HepG2 (cell line): ENCODE results near the gene NISCH.

Source experiments
- CEBPZ ChIP-seq: IDR thresholded peaks from 2 replicates; pipeline ENCODE4 v1.6.1; 2012; ENCODE audit warnings: low read length, improper control_type of control experiment
- CHD4 ChIP-seq: fragments of 200-600 bp; sonication (generic); IDR thresholded peaks from 2 replicates; pipeline ENCODE4 v1.7.0; 2017; ENCODE audit warnings: mild to moderate bottlenecking, low read length, borderline replicate concordance
- E2F1 ChIP-seq: sonication (generic); formaldehyde crosslinking; IDR thresholded peaks from 2 replicates; pipeline ENCODE4 v1.5.0; 2020; ENCODE audit warnings: missing genetic modification reagents
- EZH2 ChIP-seq: conservative IDR thresholded peaks from 2 replicates; pipeline ENCODE4 v1.6.1; 2012; ENCODE audit warnings: mild to moderate bottlenecking, low read depth, low read length, moderate library complexity
- POLR2A ChIP-seq, 2 experiments: IDR thresholded peaks; 2 replicates each; pipeline ENCODE4 v1.6.1; 2011; ENCODE audit warnings: low read depth in 2 of 2, low read length in 2 of 2, mild to moderate bottlenecking in 1 of 2, moderate library complexity in 1 of 2; ENCODE audit not compliant: insufficient read depth in 1 of 2
- RAD21 ChIP-seq: fragments of 450-650 bp; formaldehyde crosslinking; IDR thresholded peaks from 2 replicates; pipeline ENCODE4 v1.5.0; 2020; ENCODE audit warnings: mild to moderate bottlenecking
- SNAPC2 ChIP-seq: sonication (generic); formaldehyde crosslinking; IDR thresholded peaks from 2 replicates; pipeline ENCODE4 v1.8.1; 2022; ENCODE audit warnings: mild to moderate bottlenecking, missing genetic modification reagents
- STAT5B ChIP-seq: sonication (generic); formaldehyde crosslinking; IDR thresholded peaks from 2 replicates; pipeline ENCODE4 v1.4.0; 2020; ENCODE audit warnings: missing genetic modification reagents
- TF ChIP-seq, protein P1 (sequence below): sonication (generic); formaldehyde crosslinking; IDR thresholded peaks from 2 replicates; pipeline ENCODE4 v1.5.0; 2020; ENCODE audit warnings: mild to moderate bottlenecking, missing genetic modification reagents, moderate library complexity
- TF ChIP-seq, protein P2 (sequence below): sonication (generic); formaldehyde crosslinking; IDR thresholded peaks from one replicate; pipeline ENCODE4 v1.5.1; 2020; ENCODE audit warnings: mild to moderate bottlenecking, missing genetic modification reagents; ENCODE audit errors: not compliant biosample characterization

DNA sequence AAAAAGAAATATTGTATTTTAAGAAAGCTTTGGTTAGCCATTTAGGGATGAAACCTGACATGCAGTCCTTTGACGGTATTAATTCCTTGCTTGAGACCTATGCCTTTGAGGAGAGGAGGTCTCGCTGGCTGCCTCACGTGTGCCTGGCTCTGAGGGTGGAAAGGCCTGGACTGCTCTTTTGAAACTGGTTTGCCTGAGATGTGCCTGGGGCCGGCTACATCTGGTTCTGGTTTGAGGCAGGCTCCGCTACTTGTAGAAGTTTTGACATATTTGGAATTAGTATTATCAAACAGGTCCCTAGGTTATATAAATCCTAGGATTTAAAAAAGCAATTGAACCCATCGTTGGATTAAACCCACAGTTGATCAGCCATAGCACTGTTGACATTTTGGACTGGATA is 6.5 kb downstream of the NISCH start:
- TF ChIP-seq RAD21 (no peak), CHD4 (no peak), POLR2A (IDR thresholded peaks at IDR 0.05; ENCODE audit: insufficient read depth in 1 of 2, low read depth in 2 of 2, low read length in 2 of 2) (no peak), E2F1 (CRISPR knock-in tag) (no peak), STAT5B (CRISPR knock-in tag) (no peak), EZH2 (no peak), CEBPZ (no peak), SNAPC2 (no peak)
- TF ChIP-seq, protein P1, sequence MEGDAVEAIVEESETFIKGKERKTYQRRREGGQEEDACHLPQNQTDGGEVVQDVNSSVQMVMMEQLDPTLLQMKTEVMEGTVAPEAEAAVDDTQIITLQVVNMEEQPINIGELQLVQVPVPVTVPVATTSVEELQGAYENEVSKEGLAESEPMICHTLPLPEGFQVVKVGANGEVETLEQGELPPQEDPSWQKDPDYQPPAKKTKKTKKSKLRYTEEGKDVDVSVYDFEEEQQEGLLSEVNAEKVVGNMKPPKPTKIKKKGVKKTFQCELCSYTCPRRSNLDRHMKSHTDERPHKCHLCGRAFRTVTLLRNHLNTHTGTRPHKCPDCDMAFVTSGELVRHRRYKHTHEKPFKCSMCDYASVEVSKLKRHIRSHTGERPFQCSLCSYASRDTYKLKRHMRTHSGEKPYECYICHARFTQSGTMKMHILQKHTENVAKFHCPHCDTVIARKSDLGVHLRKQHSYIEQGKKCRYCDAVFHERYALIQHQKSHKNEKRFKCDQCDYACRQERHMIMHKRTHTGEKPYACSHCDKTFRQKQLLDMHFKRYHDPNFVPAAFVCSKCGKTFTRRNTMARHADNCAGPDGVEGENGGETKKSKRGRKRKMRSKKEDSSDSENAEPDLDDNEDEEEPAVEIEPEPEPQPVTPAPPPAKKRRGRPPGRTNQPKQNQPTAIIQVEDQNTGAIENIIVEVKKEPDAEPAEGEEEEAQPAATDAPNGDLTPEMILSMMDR (CRISPR knock-in tag): no peak
- TF ChIP-seq, protein P2, sequence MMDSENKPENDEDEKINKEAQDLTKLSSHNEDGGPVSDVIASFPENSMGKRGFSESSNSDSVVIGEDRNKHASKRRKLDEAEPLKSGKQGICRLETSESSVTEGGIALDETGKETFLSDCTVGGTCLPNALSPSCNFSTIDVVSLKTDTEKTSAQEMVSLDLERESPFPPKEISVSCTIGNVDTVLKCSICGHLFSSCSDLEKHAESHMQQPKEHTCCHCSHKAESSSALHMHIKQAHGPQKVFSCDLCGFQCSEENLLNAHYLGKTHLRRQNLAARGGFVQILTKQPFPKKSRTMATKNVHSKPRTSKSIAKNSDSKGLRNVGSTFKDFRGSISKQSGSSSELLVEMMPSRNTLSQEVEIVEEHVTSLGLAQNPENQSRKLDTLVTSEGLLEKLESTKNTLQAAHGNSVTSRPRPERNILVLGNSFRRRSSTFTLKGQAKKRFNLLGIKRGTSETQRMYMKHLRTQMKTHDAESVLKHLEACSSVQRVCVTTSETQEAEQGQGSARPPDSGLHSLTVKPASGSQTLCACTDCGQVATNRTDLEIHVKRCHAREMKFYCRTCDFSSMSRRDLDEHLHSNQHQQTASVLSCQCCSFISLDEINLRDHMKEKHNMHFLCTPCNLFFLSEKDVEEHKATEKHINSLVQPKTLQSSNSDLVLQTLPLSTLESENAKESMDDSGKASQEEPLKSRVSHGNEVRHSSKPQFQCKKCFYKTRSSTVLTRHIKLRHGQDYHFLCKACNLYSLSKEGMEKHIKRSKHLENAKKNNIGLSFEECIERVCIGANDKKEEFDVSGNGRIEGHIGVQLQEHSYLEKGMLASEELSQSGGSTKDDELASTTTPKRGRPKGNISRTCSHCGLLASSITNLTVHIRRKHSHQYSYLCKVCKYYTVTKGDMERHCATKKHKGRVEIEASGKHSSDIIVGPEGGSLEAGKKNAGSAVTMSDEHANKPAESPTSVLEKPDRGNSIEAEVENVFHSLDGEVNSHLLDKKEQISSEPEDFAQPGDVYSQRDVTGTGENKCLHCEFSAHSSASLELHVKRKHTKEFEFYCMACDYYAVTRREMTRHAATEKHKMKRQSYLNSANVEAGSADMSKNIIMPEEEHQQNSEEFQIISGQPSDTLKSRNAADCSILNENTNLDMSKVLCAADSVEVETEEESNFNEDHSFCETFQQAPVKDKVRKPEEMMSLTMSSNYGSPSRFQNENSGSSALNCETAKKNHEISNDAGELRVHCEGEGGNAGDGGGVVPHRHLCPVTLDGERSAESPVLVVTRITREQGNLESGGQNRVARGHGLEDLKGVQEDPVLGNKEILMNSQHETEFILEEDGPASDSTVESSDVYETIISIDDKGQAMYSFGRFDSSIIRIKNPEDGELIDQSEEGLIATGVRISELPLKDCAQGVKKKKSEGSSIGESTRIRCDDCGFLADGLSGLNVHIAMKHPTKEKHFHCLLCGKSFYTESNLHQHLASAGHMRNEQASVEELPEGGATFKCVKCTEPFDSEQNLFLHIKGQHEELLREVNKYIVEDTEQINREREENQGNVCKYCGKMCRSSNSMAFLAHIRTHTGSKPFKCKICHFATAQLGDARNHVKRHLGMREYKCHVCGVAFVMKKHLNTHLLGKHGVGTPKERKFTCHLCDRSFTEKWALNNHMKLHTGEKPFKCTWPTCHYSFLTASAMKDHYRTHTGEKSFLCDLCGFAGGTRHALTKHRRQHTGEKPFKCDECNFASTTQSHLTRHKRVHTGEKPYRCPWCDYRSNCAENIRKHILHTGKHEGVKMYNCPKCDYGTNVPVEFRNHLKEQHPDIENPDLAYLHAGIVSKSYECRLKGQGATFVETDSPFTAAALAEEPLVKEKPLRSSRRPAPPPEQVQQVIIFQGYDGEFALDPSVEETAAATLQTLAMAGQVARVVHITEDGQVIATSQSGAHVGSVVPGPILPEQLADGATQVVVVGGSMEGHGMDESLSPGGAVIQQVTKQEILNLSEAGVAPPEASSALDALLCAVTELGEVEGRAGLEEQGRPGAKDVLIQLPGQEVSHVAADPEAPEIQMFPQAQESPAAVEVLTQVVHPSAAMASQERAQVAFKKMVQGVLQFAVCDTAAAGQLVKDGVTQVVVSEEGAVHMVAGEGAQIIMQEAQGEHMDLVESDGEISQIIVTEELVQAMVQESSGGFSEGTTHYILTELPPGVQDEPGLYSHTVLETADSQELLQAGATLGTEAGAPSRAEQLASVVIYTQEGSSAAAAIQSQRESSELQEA (CRISPR knock-in tag): no peak
